ENCODE measurements around the gene C5orf58. TPM values are rescaled to one million over a fixed set of nuclear protein-coding genes. Genes with fewer than 3 reads are reported as not detected.
A peak's percentile ranks its signal among the peaks of the same experiment; 100 is the strongest.

The C5orf58 gene
- total RNA-seq, 2 donors from 2014 or later, result not detected

GRCh38 chr5:170216257-170216864 lies 16.4 kb upstream of the C5orf58 start:
- Histone ChIP-seq H3K27ac (no peak overlapping the region), H3K4me3 (no peak overlapping the region), H3K4me1 (no peaks in the 10 kb centered on the region), H3K36me3 (replicated peaks in 1 of 2; ENCODE audit: insufficient read depth in 1 of 2, low read depth in 2 of 2) (no peaks in the 10 kb centered on the region), H3K27me3 (no peaks in the 10 kb centered on the region), H3K9me3 (no peaks in the 10 kb centered on the region)
- TF ChIP-seq CTCF (IDR thresholded peaks at IDR 0.05) (peak in 4 of 7 experiments; percentile 11 to 27 (median 18)), POLR2A (IDR thresholded peaks at IDR 0.05) (no peak)
- no peak for ATAC-seq
- DNase-seq, result no peak
- intact Hi-C loops (cut with DNase I), result no loop called here

- Histone ChIP-seq H3K4me3 (no peak overlapping the region), H3K9me3 (no peaks in the 10 kb centered on the region), H3K27ac (no peak overlapping the region), H3K4me1 (no peaks in the 10 kb centered on the region), H3K27me3 (no peaks in the 10 kb centered on the region), H3K36me3 (replicated peaks in 1 of 2; ENCODE audit: insufficient read depth in 1 of 2, low read depth in 2 of 2) (no peaks in the 10 kb centered on the region)
- TF ChIP-seq CTCF (IDR thresholded peaks at IDR 0.05) (no peak), POLR2A (IDR thresholded peaks at IDR 0.05) (no peak)
- ATAC-seq, result no peak
- 71 to 74% methylated on average over 5 of the region's 5 CpGs for WGBS, 2 donors
- intact Hi-C loops (cut with DNase I), result no loop called here
- no peak for DNase-seq
Measured at GRCh38 chr5:170217831-170218230, 15.0 kb upstream of the C5orf58 start.

- no peak overlapping the region for H3K4me3 ChIP-seq
- WGBS, 2 donors, result 44 to 46% methylated on average over 1 of the region's 1 CpG
- intact Hi-C loops (cut with DNase I), result no loop called here
- no peak for ATAC-seq
- H3K4me1 ChIP-seq, result no peaks in the 10 kb centered on the region
- no peak for DNase-seq
- H3K36me3 ChIP-seq (replicated peaks in 1 of 2; ENCODE audit: insufficient read depth in 1 of 2, low read depth in 2 of 2), result no peaks in the 10 kb centered on the region
- no peaks in the 10 kb centered on the region for H3K9me3 ChIP-seq
- H3K27me3 ChIP-seq, result no peaks in the 10 kb centered on the region
- no peak overlapping the region for H3K27ac ChIP-seq
- TF ChIP-seq CTCF (IDR thresholded peaks at IDR 0.05), result no peak
- TF ChIP-seq POLR2A (IDR thresholded peaks at IDR 0.05), result no peak
Measured at GRCh38 chr5:170218726-170219125, 14.1 kb upstream of the C5orf58 start.

- H3K27me3 ChIP-seq, result no peaks in the 10 kb centered on the region
- WGBS, 2 donors, result 63 to 71% methylated on average over 2 of the region's 2 CpGs
- no peak overlapping the region for H3K4me3 ChIP-seq
- intact Hi-C loops (cut with DNase I), result loop anchor here (10.0 kb wide), 1 partner anchor 195 kb away; no protein-coding TSS in a partner anchor
- no peaks in the 10 kb centered on the region for H3K9me3 ChIP-seq
- no peaks in the 10 kb centered on the region for H3K36me3 ChIP-seq (replicated peaks in 1 of 2; ENCODE audit: insufficient read depth in 1 of 2, low read depth in 2 of 2)
- ATAC-seq, result no peak
- TF ChIP-seq POLR2A (IDR thresholded peaks at IDR 0.05) (no peak), CTCF (IDR thresholded peaks at IDR 0.05) (no peak)
- no peaks in the 10 kb centered on the region for H3K4me1 ChIP-seq
- no peak for DNase-seq
- no peak overlapping the region for H3K27ac ChIP-seq
Measured at GRCh38 chr5:170219615-170220014, 13.2 kb upstream of the C5orf58 start.

- DNase-seq (no peak), ATAC-seq (no peak)
- Histone ChIP-seq H3K4me1 (no peaks in the 10 kb centered on the region), H3K27ac (no peak overlapping the region), H3K36me3 (replicated peaks in 1 of 2; ENCODE audit: insufficient read depth in 1 of 2, low read depth in 2 of 2) (no peaks in the 10 kb centered on the region), H3K9me3 (no peaks in the 10 kb centered on the region), H3K4me3 (no peak overlapping the region), H3K27me3 (no peaks in the 10 kb centered on the region)
- intact Hi-C loops (cut with DNase I), result loop anchor here (10.0 kb wide), 1 partner anchor 195 kb away; no protein-coding TSS in a partner anchor
- no peak for TF ChIP-seq CTCF (IDR thresholded peaks at IDR 0.05)
- no peak for TF ChIP-seq POLR2A (IDR thresholded peaks at IDR 0.05)
- WGBS, 2 donors, result 62 to 69% methylated on average over 2 of the region's 2 CpGs
Measured at GRCh38 chr5:170220191-170220590, 12.6 kb upstream of the C5orf58 start.
